ENCODE data around the gene CACNA1A. TPM values are rescaled to one million over a fixed set of nuclear protein-coding genes. Genes with fewer than 3 reads are reported as not detected.

Gene CACNA1A
- total and polyA plus RNA-seq, 2 of the 4 experiments (the other 2 are of a cell fraction): 5.9 to 15.0 TPM

- no peak overlapping the region for H3K56ac ChIP-seq (ENCODE audit: extremely low read depth, insufficient read depth, low read length)
- H2BK5ac ChIP-seq (ENCODE audit: low read depth, low read length, poor library complexity, severe bottlenecking): no peak overlapping the region
- no peaks in the 10 kb centered on the region for H3K9me1 ChIP-seq (ENCODE audit: insufficient read depth, low read length)
- ChIA-PET POLR2A (ENCODE audit: unreplicated experiment) (no interaction called here), CTCF (no interaction called here)
- H3K79me1 ChIP-seq (ENCODE audit: low read depth in 1 of 2, low read length in 2 of 2): peaks cover 0 to 5% of the 10 kb centered on the region in 2 experiments; a peak in 1 of 4 replicates
- H2BK120ac ChIP-seq (ENCODE audit: low read depth, low read length): no peak overlapping the region
- dilution Hi-C loops (cut with HindIII; ENCODE audit: low sequenced_read_pairs, unreplicated experiment): no loop called here
- ATAC-seq (ENCODE audit: low read depth): no peak
- in situ Hi-C loops (cut with MboI; ENCODE audit: low sequenced_read_pairs): no loop called here
- no peak overlapping the region for H4K5ac ChIP-seq (ENCODE audit: low read depth, low read length)
- no peak overlapping the region for H3K18ac ChIP-seq (ENCODE audit: low read depth, low read length)
- H3K4me1 ChIP-seq (ENCODE audit: control insufficient read depth, insufficient read depth, low read length): no peaks in the 10 kb centered on the region
- no peaks in the 10 kb centered on the region for H4K20me1 ChIP-seq (ENCODE audit: insufficient read depth, low read length)
- H3K23ac ChIP-seq (ENCODE audit: low read depth, low read length): no peak overlapping the region
- H3K27ac ChIP-seq (ENCODE audit: insufficient read depth, low read length): no peak overlapping the region
- no CpG with 5 or more reads among the region's 1 CpG for WGBS, 2 experiments (ENCODE audit: extremely low coverage in 2 of 2, insufficient read length in 1 of 2)
- no peak overlapping the region for H3K4me2 ChIP-seq (ENCODE audit: low read depth, low read length)
- intact Hi-C loops (cut with micrococcal nuclease): no loop called here
- BruUV-seq (replicated peaks): no TSS peak
- H3K14ac ChIP-seq (replicated peaks; ENCODE audit: low read depth, low read length): no peak overlapping the region
- H2BK15ac ChIP-seq (ENCODE audit: low read depth, low read length): no peak overlapping the region
- H3K4me3 ChIP-seq (ENCODE audit: insufficient read depth, low read depth, low read length): no peak overlapping the region
- H4K91ac ChIP-seq (ENCODE audit: insufficient read depth, low read depth, low read length): no peak overlapping the region
- no peak overlapping the region for H4K8ac ChIP-seq (ENCODE audit: low read depth in 2 of 2, low read length in 2 of 2)
- H2AK5ac ChIP-seq (ENCODE audit: low read depth, low read length): no peak overlapping the region
- DNase-seq: no peak
- no peak overlapping the region for H2AFZ ChIP-seq (replicated peaks; ENCODE audit: low read length, poor library complexity)
- no peaks in the 10 kb centered on the region for H3K27me3 ChIP-seq (ENCODE audit: control insufficient read depth, insufficient read depth, low read length)
- H3K9me3 ChIP-seq (ENCODE audit: control insufficient read depth, insufficient read depth, low read length): peaks cover 5% of the 10 kb centered on the region
- no peaks in the 10 kb centered on the region for H3K36me3 ChIP-seq (ENCODE audit: control insufficient read depth, insufficient read depth, low read length)
- no peak overlapping the region for H3K9ac ChIP-seq (ENCODE audit: low read depth, low read length)
- H2AK9ac ChIP-seq (replicated peaks; ENCODE audit: low read depth, low read length, poor library complexity): no peak overlapping the region
- TF ChIP-seq CEBPB (IDR thresholded peaks at IDR 0.05; ENCODE audit: low read depth, low read length) (no peak), ELK1 (IDR thresholded peaks at IDR 0.05; ENCODE audit: borderline replicate concordance, low read depth, low read length) (no peak), CHD1 (IDR thresholded peaks at IDR 0.05; ENCODE audit: low read depth, low read length) (no peak), RCOR1 (IDR thresholded peaks at IDR 0.05; ENCODE audit: insufficient replicate concordance, low read length) (no peak), USF2 (IDR thresholded peaks at IDR 0.05; ENCODE audit: low read depth, low read length) (no peak), CTCF (conservative IDR thresholded peaks at IDR 0.05; ENCODE audit: low read depth, low read length) (no peak), RFX5 (IDR thresholded peaks at IDR 0.05; ENCODE audit: low read depth, low read length) (no peak), MXI1 (IDR thresholded peaks at IDR 0.05; ENCODE audit: borderline replicate concordance, low read depth, low read length) (no peak), BHLHE40 (IDR thresholded peaks at IDR 0.05; ENCODE audit: low read depth, low read length) (no peak), SMC3 (IDR thresholded peaks at IDR 0.05; ENCODE audit: low read depth, low read length) (no peak), MAFK (IDR thresholded peaks at IDR 0.05; ENCODE audit: low read depth, low read length) (no peak), RAD21 (IDR thresholded peaks at IDR 0.05; ENCODE audit: low read length) (no peak), MAZ (IDR thresholded peaks at IDR 0.05; ENCODE audit: borderline replicate concordance, low read depth, low read length) (no peak), NFE2L2 (IDR thresholded peaks at IDR 0.05; ENCODE audit: low read depth, low read length) (no peak), FOS (IDR thresholded peaks at IDR 0.05; ENCODE audit: low read depth, low read length) (no peak), POLR2A (IDR thresholded peaks at IDR 0.05; ENCODE audit: low read depth, low read length) (no peak)
- no peak overlapping the region for H3K4ac ChIP-seq (ENCODE audit: low read depth, low read length)
- no peak overlapping the region for H2BK20ac ChIP-seq (ENCODE audit: low read depth, low read length)
Measured at GRCh38 chr19:13476071-13476470, 30.2 kb downstream of the CACNA1A start.

Measured in IMR-90 (cell line).